OCI-LY3 (cell line): ENCODE data around the gene TMEM94.

Experiments
- CTCF ChIP-seq: fragments of 200-600, 300-600 bp; sonication (generic); IDR thresholded peaks from 2 replicates; pipeline ENCODE4 v1.5.1; 2014; ENCODE audit warnings: antibody characterized with exemption, low read length, low read depth
- EZH2phosphoT487 ChIP-seq: fragments of 200-600 bp; shearing (Covaris generic); IDR thresholded peaks from 2 replicates; pipeline ENCODE4 v1.6.1; 2018; ENCODE audit warnings: antibody characterized with exemption, mixed run types, low read depth

- TF ChIP-seq CTCF (no peak), EZH2phosphoT487 (no peak)
Observed at GRCh38 chr17:75447951-75448856, 8.2 kb upstream of the TMEM94 start.
